Fibroblast of lung (primary cell): Measurements from ENCODE around the gene GRIK4. TPM values are rescaled to one million over a fixed set of nuclear protein-coding genes. Genes with fewer than 3 reads are reported as not detected.

Source experiments
- DNase-seq, 2 donors: peaks; one replicate each; pipeline versions ENCODE4 v3.0.0 to v3.0.0-alpha.2; 2010; ENCODE audit warnings: low read depth in 2 of 2
- H2AFZ ChIP-seq: 2 replicates; pipeline ENCODE4 v1.5.1; 2012; ENCODE audit warnings: low read length, control low read depth, inconsistent platforms
- H3K27ac ChIP-seq: 2 replicates; pipeline ENCODE4 v1.5.1; 2011; ENCODE audit warnings: low read length, control low read depth; ENCODE audit not compliant: insufficient read depth
- H3K27me3 ChIP-seq: 2 replicates; pipeline ENCODE4 v1.5.1; 2011; ENCODE audit warnings: mild to moderate bottlenecking, low read length; ENCODE audit not compliant: control insufficient read depth, insufficient read depth
- H3K36me3 ChIP-seq: 2 replicates; pipeline ENCODE4 v1.5.1; 2011; ENCODE audit warnings: low read length; ENCODE audit not compliant: control insufficient read depth, insufficient read depth
- H3K4me1 ChIP-seq: 2 replicates; pipeline ENCODE4 v1.5.1; 2011; ENCODE audit warnings: low read length; ENCODE audit not compliant: control insufficient read depth, insufficient read depth; ENCODE audit errors: extremely low read depth
- H3K4me2 ChIP-seq: 2 replicates; pipeline ENCODE4 v1.5.1; 2011; ENCODE audit warnings: low read length, control low read depth; ENCODE audit not compliant: insufficient read depth; ENCODE audit errors: extremely low read depth
- H3K4me3 ChIP-seq, 4 experiments: fragments of 200-600 bp in 1 of 4; sonication (generic) in 1 of 4; replicated peaks in 1 of 4; 2 replicates each; pipeline ENCODE4 v1.5.1; 2011 to 2016; ENCODE audit warnings: low read length in 4 of 4, low read depth in 3 of 4, mild to moderate bottlenecking in 3 of 4, control low read depth in 2 of 4, inconsistent platforms in 1 of 4, mixed read lengths in 1 of 4; ENCODE audit not compliant: insufficient read depth in 1 of 4; ENCODE audit errors: control extremely low read depth in 1 of 4
- H3K79me2 ChIP-seq: 2 replicates; pipeline ENCODE4 v1.5.1; 2012; ENCODE audit warnings: mild to moderate bottlenecking, low read length, inconsistent platforms; ENCODE audit not compliant: control insufficient read depth, insufficient read depth
- H3K9ac ChIP-seq: 2 replicates; pipeline ENCODE4 v1.5.1; 2011; ENCODE audit warnings: mild to moderate bottlenecking, low read length, control low read depth; ENCODE audit not compliant: insufficient read depth
- H3K9me3 ChIP-seq: 2 replicates; pipeline ENCODE4 v1.5.1; 2012; ENCODE audit warnings: low read depth, low read length; ENCODE audit not compliant: control insufficient read depth, insufficient read depth
- H4K20me1 ChIP-seq: 2 replicates; pipeline ENCODE4 v1.5.1; 2011; ENCODE audit warnings: low read length; ENCODE audit not compliant: control insufficient read depth, insufficient read depth; ENCODE audit errors: extremely low read depth
- CTCF ChIP-seq, 2 donors: IDR thresholded peaks in 1 of 2; conservative IDR thresholded peaks in 1 of 2; 1 replicate in 1 of 2; 2 replicates in 1 of 2; pipeline ENCODE4 v1.5.1; 2011 to 2012; ENCODE audit warnings: low read length in 2 of 2, control low read depth in 1 of 2, inconsistent platforms in 1 of 2, low read depth in 1 of 2, mild to moderate bottlenecking in 1 of 2
- EZH2 ChIP-seq: IDR thresholded peaks from 2 replicates; pipeline ENCODE4 v1.5.1; 2012; ENCODE audit warnings: low read length, control low read depth, mild to moderate bottlenecking; ENCODE audit errors: missing control alignments
- polyA plus RNA-seq, 2 donors: library from polyadenylated mRNA; depleted of rRNA in 1 of 2; stranded (reverse) in 1 of 2; unstranded in 1 of 2; fragments of >200 nt; gene quantifications; 2 replicates each; pipeline ENCODE4 v1.2.1, GENCODE V29; 2011 to 2012; ENCODE audit warnings: missing spikeins in 1 of 2
- total RNA-seq: library from RNA; depleted of rRNA; stranded (reverse); fragments of >200 nt; gene quantifications from 2 replicates; pipeline ENCODE4 v1.2.1, GENCODE V29; 2014

Gene GRIK4
- total and polyA plus RNA-seq, 2 donors (not counting 1 experiment from before 2014, with no cell fraction given): 0.17 to 1.5 TPM

- Histone ChIP-seq H3K36me3 (no peaks in the 10 kb centered on the region), H3K9ac (no peak overlapping the region), H4K20me1 (peaks cover 2% of the 10 kb centered on the region), H3K4me3 (no peak overlapping the region), H3K9me3 (no peaks in the 10 kb centered on the region), H3K27ac (no peak overlapping the region), H3K79me2 (no peaks in the 10 kb centered on the region), H2AFZ (no peak overlapping the region), H3K27me3 (peaks cover 3% of the 10 kb centered on the region), H3K4me2 (no peak overlapping the region), H3K4me1 (no peaks in the 10 kb centered on the region)
- no peak for TF ChIP-seq EZH2
- TF ChIP-seq CTCF (conservative IDR thresholded peaks at IDR 0.05 in 1 of 2, IDR thresholded peaks at IDR 0.05 in 1 of 2; ENCODE audit: low read depth in 1 of 2, low read length in 2 of 2): no peak
- DNase-seq: no peak
These were observed 5.6 kb upstream of the GRIK4 start for GRCh38 chr11:120505801-120506425.

- no peak overlapping the region for H3K27ac ChIP-seq
- H3K4me2 ChIP-seq: no peak overlapping the region
- no peak for DNase-seq
- no peaks in the 10 kb centered on the region for H3K36me3 ChIP-seq
- H2AFZ ChIP-seq: no peak overlapping the region
- no peak overlapping the region for H3K9ac ChIP-seq
- no peaks in the 10 kb centered on the region for H3K79me2 ChIP-seq
- no peaks in the 10 kb centered on the region for H3K9me3 ChIP-seq
- H3K4me3 ChIP-seq: no peak overlapping the region
- H3K27me3 ChIP-seq: peaks cover 3% of the 10 kb centered on the region
- H4K20me1 ChIP-seq: peaks cover 2% of the 10 kb centered on the region
- TF ChIP-seq EZH2 (no peak), CTCF (conservative IDR thresholded peaks at IDR 0.05 in 1 of 2, IDR thresholded peaks at IDR 0.05 in 1 of 2; ENCODE audit: low read depth in 1 of 2, low read length in 2 of 2) (no peak)
- H3K4me1 ChIP-seq: no peaks in the 10 kb centered on the region
These were observed 2.0 kb upstream of the GRIK4 start for GRCh38 chr11:120509346-120510053.

- no peak overlapping the region for H3K4me2 ChIP-seq
- H3K4me1 ChIP-seq: no peaks in the 10 kb centered on the region
- TF ChIP-seq CTCF (conservative IDR thresholded peaks at IDR 0.05 in 1 of 2, IDR thresholded peaks at IDR 0.05 in 1 of 2; ENCODE audit: low read depth in 1 of 2, low read length in 2 of 2) (no peak), EZH2 (no peak)
- no peaks in the 10 kb centered on the region for H3K36me3 ChIP-seq
- no peaks in the 10 kb centered on the region for H3K79me2 ChIP-seq
- peaks cover 2% of the 10 kb centered on the region for H4K20me1 ChIP-seq
- H3K9me3 ChIP-seq: no peaks in the 10 kb centered on the region
- no peak overlapping the region for H3K27ac ChIP-seq
- H3K27me3 ChIP-seq: peaks cover 3% of the 10 kb centered on the region
- no peak overlapping the region for H2AFZ ChIP-seq
- no peak overlapping the region for H3K4me3 ChIP-seq
- DNase-seq: no peak
- no peak overlapping the region for H3K9ac ChIP-seq
These were observed 987 bp upstream of the GRIK4 start for GRCh38 chr11:120510406-120511115.
